Loucy (cell line): ENCODE results near the gene TPSB2.
"Not testable (repeated sequence)": the region's sequence is repeated elsewhere in the genome, so short reads cannot be mapped to it uniquely, and the experiment has no call there.

Experiments used
- EZH2phosphoT487 ChIP-seq: fragments of 200-600 bp; IDR thresholded peaks from 2 replicates; pipeline ENCODE4 v1.6.1; 2018; ENCODE audit warnings: antibody characterized with exemption, mild to moderate bottlenecking, moderate library complexity, borderline replicate concordance
- TF ChIP-seq, protein P1 (sequence below): fragments of 200-600 bp; sonication (generic); conservative IDR thresholded peaks from 2 replicates; pipeline ENCODE4 v1.5.1; 2014; ENCODE audit warnings: mild to moderate bottlenecking, antibody characterized with exemption, low read length

DNA sequence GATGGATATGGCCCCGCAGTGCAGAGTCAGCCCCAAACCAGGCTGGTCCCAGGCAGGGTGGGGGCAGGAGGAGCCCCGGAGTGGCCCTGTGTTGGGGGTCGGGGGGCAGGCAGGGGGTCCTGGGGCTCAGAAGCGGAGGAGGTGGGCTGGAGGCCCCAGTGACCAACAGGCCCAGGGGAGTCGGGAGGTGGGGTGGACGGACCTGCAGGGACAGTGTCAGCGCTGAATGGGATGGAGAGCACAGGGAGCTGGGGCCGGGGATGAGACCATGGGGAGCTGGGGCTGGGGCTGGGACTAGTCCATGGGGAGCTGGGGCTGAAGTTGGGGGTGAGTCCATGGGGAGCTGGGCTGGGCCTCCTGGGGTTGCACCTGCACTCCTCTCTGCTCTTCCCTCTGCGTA lies 9.6 kb upstream of the TPSB2 start:
- TF ChIP-seq, protein P1, sequence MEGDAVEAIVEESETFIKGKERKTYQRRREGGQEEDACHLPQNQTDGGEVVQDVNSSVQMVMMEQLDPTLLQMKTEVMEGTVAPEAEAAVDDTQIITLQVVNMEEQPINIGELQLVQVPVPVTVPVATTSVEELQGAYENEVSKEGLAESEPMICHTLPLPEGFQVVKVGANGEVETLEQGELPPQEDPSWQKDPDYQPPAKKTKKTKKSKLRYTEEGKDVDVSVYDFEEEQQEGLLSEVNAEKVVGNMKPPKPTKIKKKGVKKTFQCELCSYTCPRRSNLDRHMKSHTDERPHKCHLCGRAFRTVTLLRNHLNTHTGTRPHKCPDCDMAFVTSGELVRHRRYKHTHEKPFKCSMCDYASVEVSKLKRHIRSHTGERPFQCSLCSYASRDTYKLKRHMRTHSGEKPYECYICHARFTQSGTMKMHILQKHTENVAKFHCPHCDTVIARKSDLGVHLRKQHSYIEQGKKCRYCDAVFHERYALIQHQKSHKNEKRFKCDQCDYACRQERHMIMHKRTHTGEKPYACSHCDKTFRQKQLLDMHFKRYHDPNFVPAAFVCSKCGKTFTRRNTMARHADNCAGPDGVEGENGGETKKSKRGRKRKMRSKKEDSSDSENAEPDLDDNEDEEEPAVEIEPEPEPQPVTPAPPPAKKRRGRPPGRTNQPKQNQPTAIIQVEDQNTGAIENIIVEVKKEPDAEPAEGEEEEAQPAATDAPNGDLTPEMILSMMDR, result not testable (repeated sequence)
- not testable (repeated sequence) for TF ChIP-seq EZH2phosphoT487
